Measurements from ENCODE around the gene ZBTB11.
"Not testable (repeated sequence)": the region's sequence is repeated elsewhere in the genome, so short reads cannot be mapped to it uniquely, and the experiment has no call there.

Gene ZBTB11

GRCh38 chr3:101643009-101643844 lies 33.7 kb downstream of the ZBTB11 start:
- no peaks in the 10 kb centered on the region for H3K9me3 ChIP-seq (ENCODE audit: control insufficient read depth, low read length)
- H3K27ac ChIP-seq (ENCODE audit: insufficient read depth, low read depth, low read length, poor library complexity, severe bottlenecking): no peak overlapping the region
- H3K27me3 ChIP-seq (ENCODE audit: control insufficient read depth, insufficient read depth, low read length, poor library complexity, severe bottlenecking): no peaks in the 10 kb centered on the region
- WGBS, 2 experiments: 87 to 90% methylated on average over 8 of the region's 8 CpGs
- peaks cover 5% of the 10 kb centered on the region for H3K4me1 ChIP-seq (ENCODE audit: control insufficient read depth, insufficient read depth, low read length)
- H3K36me3 ChIP-seq (ENCODE audit: control insufficient read depth, insufficient read depth, low read length): no peaks in the 10 kb centered on the region
- H3K4me3 ChIP-seq (ENCODE audit: insufficient read depth, low read depth, low read length): no peak overlapping the region

GRCh38 chr3:101642441-101642840 lies 34.5 kb downstream of the ZBTB11 start:
- 92 to 93% methylated on average over 3 of the region's 3 CpGs for WGBS, 2 experiments
- Histone ChIP-seq H3K27ac (ENCODE audit: insufficient read depth, low read depth, low read length, poor library complexity, severe bottlenecking) (no peak overlapping the region), H3K4me1 (ENCODE audit: control insufficient read depth, insufficient read depth, low read length) (peaks cover 6% of the 10 kb centered on the region), H3K36me3 (ENCODE audit: control insufficient read depth, insufficient read depth, low read length) (no peaks in the 10 kb centered on the region), H3K4me3 (ENCODE audit: insufficient read depth, low read depth, low read length) (no peak overlapping the region), H3K9me3 (ENCODE audit: control insufficient read depth, low read length) (no peaks in the 10 kb centered on the region), H3K27me3 (ENCODE audit: control insufficient read depth, insufficient read depth, low read length, poor library complexity, severe bottlenecking) (no peaks in the 10 kb centered on the region)

- H3K27ac ChIP-seq (ENCODE audit: insufficient read depth, low read depth, low read length, poor library complexity, severe bottlenecking): not testable (repeated sequence)
These were observed 35.4 kb downstream of the ZBTB11 start for GRCh38 chr3:101641397-101642115.

GRCh38 chr3:101640256-101640655 lies 36.7 kb downstream of the ZBTB11 start:
- Histone ChIP-seq H3K27ac (ENCODE audit: insufficient read depth, low read depth, low read length, poor library complexity, severe bottlenecking) (no peak overlapping the region), H3K9me3 (ENCODE audit: control insufficient read depth, low read length) (no peaks in the 10 kb centered on the region)
- WGBS, 2 experiments: 94% methylated on average over 9 to 10 of the region's 10 CpGs

More at GRCh38 chr3:101641397-101642115, 35.4 kb downstream of the ZBTB11 start:
- H3K36me3 ChIP-seq (ENCODE audit: control insufficient read depth, insufficient read depth, low read length); H3K27me3 ChIP-seq (ENCODE audit: control insufficient read depth, insufficient read depth, low read length, poor library complexity, severe bottlenecking); H3K9me3 ChIP-seq (ENCODE audit: control insufficient read depth, low read length); H3K4me3 ChIP-seq (ENCODE audit: insufficient read depth, low read depth, low read length); H3K4me1 ChIP-seq (ENCODE audit: control insufficient read depth, insufficient read depth, low read length): not testable (repeated sequence)
- 87% methylated on average over 14 of the region's 14 CpGs for WGBS, 2 experiments

GRCh38 chr3:101639280-101639963 lies 37.5 kb downstream of the ZBTB11 start:
- Histone ChIP-seq H3K4me1 (ENCODE audit: control insufficient read depth, insufficient read depth, low read length) (peaks cover 9% of the 10 kb centered on the region), H3K27me3 (ENCODE audit: control insufficient read depth, insufficient read depth, low read length, poor library complexity, severe bottlenecking) (no peaks in the 10 kb centered on the region), H3K9me3 (ENCODE audit: control insufficient read depth, low read length) (no peaks in the 10 kb centered on the region), H3K27ac (ENCODE audit: insufficient read depth, low read depth, low read length, poor library complexity, severe bottlenecking) (no peak overlapping the region), H3K4me3 (ENCODE audit: insufficient read depth, low read depth, low read length) (no peak overlapping the region), H3K36me3 (ENCODE audit: control insufficient read depth, insufficient read depth, low read length) (no peaks in the 10 kb centered on the region)
- WGBS, 2 experiments: 88 to 90% methylated on average over 18 of the region's 18 CpGs

More at GRCh38 chr3:101640256-101640655, 36.7 kb downstream of the ZBTB11 start:
- Histone ChIP-seq H3K4me1 (ENCODE audit: control insufficient read depth, insufficient read depth, low read length) (peaks cover 6% of the 10 kb centered on the region), H3K36me3 (ENCODE audit: control insufficient read depth, insufficient read depth, low read length) (no peaks in the 10 kb centered on the region), H3K27me3 (ENCODE audit: control insufficient read depth, insufficient read depth, low read length, poor library complexity, severe bottlenecking) (no peaks in the 10 kb centered on the region), H3K4me3 (ENCODE audit: insufficient read depth, low read depth, low read length) (no peak overlapping the region)

- WGBS, 2 experiments: 66% methylated on average over 8 to 10 of the region's 10 CpGs
These were observed 38.6 kb downstream of the ZBTB11 start for GRCh38 chr3:101638261-101638745.

GRCh38 chr3:101637451-101637850 lies 39.5 kb downstream of the ZBTB11 start:
- Histone ChIP-seq H3K9me3 (ENCODE audit: control insufficient read depth, low read length) (no peaks in the 10 kb centered on the region), H3K4me3 (ENCODE audit: insufficient read depth, low read depth, low read length) (no peak overlapping the region), H3K27me3 (ENCODE audit: control insufficient read depth, insufficient read depth, low read length, poor library complexity, severe bottlenecking) (no peaks in the 10 kb centered on the region), H3K4me1 (ENCODE audit: control insufficient read depth, insufficient read depth, low read length) (peaks cover 9% of the 10 kb centered on the region), H3K36me3 (ENCODE audit: control insufficient read depth, insufficient read depth, low read length) (no peaks in the 10 kb centered on the region), H3K27ac (ENCODE audit: insufficient read depth, low read depth, low read length, poor library complexity, severe bottlenecking) (no peak overlapping the region)
- 91 to 92% methylated on average over 10 of the region's 10 CpGs for WGBS, 2 experiments

More at GRCh38 chr3:101638261-101638745, 38.6 kb downstream of the ZBTB11 start:
- no peaks in the 10 kb centered on the region for H3K9me3 ChIP-seq (ENCODE audit: control insufficient read depth, low read length)
- H3K4me3 ChIP-seq (ENCODE audit: insufficient read depth, low read depth, low read length): no peak overlapping the region
- peaks cover 9% of the 10 kb centered on the region for H3K4me1 ChIP-seq (ENCODE audit: control insufficient read depth, insufficient read depth, low read length)
- no peaks in the 10 kb centered on the region for H3K36me3 ChIP-seq (ENCODE audit: control insufficient read depth, insufficient read depth, low read length)
- no peaks in the 10 kb centered on the region for H3K27me3 ChIP-seq (ENCODE audit: control insufficient read depth, insufficient read depth, low read length, poor library complexity, severe bottlenecking)
- no peak overlapping the region for H3K27ac ChIP-seq (ENCODE audit: insufficient read depth, low read depth, low read length, poor library complexity, severe bottlenecking)

- WGBS, 2 experiments: 56 to 59% methylated on average over 18 of the region's 18 CpGs
- Histone ChIP-seq H3K4me3 (ENCODE audit: insufficient read depth, low read depth, low read length) (no peak overlapping the region), H3K27me3 (ENCODE audit: control insufficient read depth, insufficient read depth, low read length, poor library complexity, severe bottlenecking) (no peaks in the 10 kb centered on the region), H3K9me3 (ENCODE audit: control insufficient read depth, low read length) (no peaks in the 10 kb centered on the region), H3K27ac (ENCODE audit: insufficient read depth, low read depth, low read length, poor library complexity, severe bottlenecking) (no peak overlapping the region), H3K36me3 (ENCODE audit: control insufficient read depth, insufficient read depth, low read length) (no peaks in the 10 kb centered on the region), H3K4me1 (ENCODE audit: control insufficient read depth, insufficient read depth, low read length) (peaks cover 9% of the 10 kb centered on the region)
These were observed 40.8 kb downstream of the ZBTB11 start for GRCh38 chr3:101635954-101636798.

GRCh38 chr3:101635345-101635744 lies 41.6 kb downstream of the ZBTB11 start:
- no peak overlapping the region for H3K4me3 ChIP-seq (ENCODE audit: insufficient read depth, low read depth, low read length)
- 92 to 94% methylated on average over 9 of the region's 9 CpGs for WGBS, 2 experiments

More at GRCh38 chr3:101635345-101635744, 41.6 kb downstream of the ZBTB11 start:
- H3K36me3 ChIP-seq (ENCODE audit: control insufficient read depth, insufficient read depth, low read length): no peaks in the 10 kb centered on the region
- H3K4me1 ChIP-seq (ENCODE audit: control insufficient read depth, insufficient read depth, low read length): peaks cover 9% of the 10 kb centered on the region
- no peaks in the 10 kb centered on the region for H3K27me3 ChIP-seq (ENCODE audit: control insufficient read depth, insufficient read depth, low read length, poor library complexity, severe bottlenecking)
- no peaks in the 10 kb centered on the region for H3K9me3 ChIP-seq (ENCODE audit: control insufficient read depth, low read length)
- H3K27ac ChIP-seq (ENCODE audit: insufficient read depth, low read depth, low read length, poor library complexity, severe bottlenecking): no peak overlapping the region
